ENCODE measurements around the gene DRAP1. TPM values are rescaled to one million over a fixed set of nuclear protein-coding genes. Genes with fewer than 3 reads are reported as not detected.

Gene DRAP1
- total RNA-seq, 2 experiments from 2014 or later: 111 to 158 TPM

- H3K4me3 Mint-ChIP-seq: no peak overlapping the region
- intact Hi-C loops (cut with DNase I, micrococcal nuclease): no loop called here
- H3K36me3 Mint-ChIP-seq (ENCODE audit: low read depth): peaks cover 14% of the 10 kb centered on the region
Measured at GRCh38 chr11:65880027-65880426, 39.2 kb upstream of the DRAP1 start.

GRCh38 chr11:65880844-65881421 lies 38.3 kb upstream of the DRAP1 start:
- Mint-ChIP-seq H3K9me3 (ENCODE audit: low read depth) (no peaks in the 10 kb centered on the region), H3K27me3 (no peaks in the 10 kb centered on the region), H3K36me3 (ENCODE audit: low read depth) (peaks cover 19% of the 10 kb centered on the region), H3K4me3 (no peak overlapping the region), H3K4me1 (peaks cover 29% of the 10 kb centered on the region), H3K27ac (no peak overlapping the region)
- ATAC-seq (no peak), DNase-seq (peak; percentile 9)
- POLR2A ChIA-PET: no interaction called here
- intact Hi-C loops (cut with DNase I, micrococcal nuclease): no loop called here
- CTCF ChIA-PET: interaction anchor here (0.5 to 2.2 kb wide), 7 partner anchors 9 to 341 kb away, joined by 3 to 7 read pairs (median 4); partner anchors contain the start of genes CCDC85B and MUS81

More at GRCh38 chr11:65880027-65880426, 39.2 kb upstream of the DRAP1 start:
- no peak for ATAC-seq
- DNase-seq: no peak
- Mint-ChIP-seq H3K9me3 (ENCODE audit: low read depth) (no peaks in the 10 kb centered on the region), H3K27me3 (no peaks in the 10 kb centered on the region), H3K4me1 (peaks cover 25% of the 10 kb centered on the region), H3K27ac (no peak overlapping the region)
- ChIA-PET CTCF (interaction anchor here (0.9 to 1.5 kb wide), 3 partner anchors 11 to 100 kb away, joined by 3 to 5 read pairs (median 5); partner anchors contain the start of genes CCDC85B and MUS81), POLR2A (no interaction called here)

GRCh38 chr11:65882120-65883057 lies 36.8 kb upstream of the DRAP1 start:
- no peaks in the 10 kb centered on the region for H3K27me3 Mint-ChIP-seq
- peaks cover 40% of the 10 kb centered on the region for H3K4me1 Mint-ChIP-seq
- ChIA-PET POLR2A (no interaction called here), CTCF (interaction anchor here (1.0 to 2.2 kb wide), 5 partner anchors 12 to 340 kb away, joined by 3 to 7 read pairs (median 4); partner anchors contain the start of gene MUS81)
- no peak overlapping the region for H3K27ac Mint-ChIP-seq
- H3K9me3 Mint-ChIP-seq (ENCODE audit: low read depth): no peaks in the 10 kb centered on the region
- intact Hi-C loops (cut with DNase I, micrococcal nuclease): no loop called here
- no peak overlapping the region for H3K4me3 Mint-ChIP-seq
- DNase-seq (no peak), ATAC-seq (no peak)
- H3K36me3 Mint-ChIP-seq (ENCODE audit: low read depth): peaks cover 28% of the 10 kb centered on the region

- Mint-ChIP-seq H3K27ac (no peak overlapping the region), H3K4me3 (no peak overlapping the region), H3K4me1 (peaks cover 46% of the 10 kb centered on the region), H3K36me3 (ENCODE audit: low read depth) (peaks cover 31% of the 10 kb centered on the region), H3K27me3 (no peaks in the 10 kb centered on the region), H3K9me3 (ENCODE audit: low read depth) (no peaks in the 10 kb centered on the region)
- intact Hi-C loops (cut with DNase I, micrococcal nuclease): no loop called here
- ATAC-seq (no peak), DNase-seq (no peak)
- ChIA-PET POLR2A (no interaction called here), CTCF (interaction anchor here (1.0 to 8.5 kb wide), 11 partner anchors 9 to 111 kb away, joined by 3 to 113 read pairs (median 12); partner anchors contain the start of genes FOSL1 and MUS81)
Measured at GRCh38 chr11:65883058-65883761, 36.0 kb upstream of the DRAP1 start.

GRCh38 chr11:65883786-65884715 lies 35.2 kb upstream of the DRAP1 start:
- intact Hi-C loops (cut with DNase I, micrococcal nuclease): loop anchor here (1.0 kb wide), 3 partner anchors 24 to 138 kb away; partner anchors contain the start of gene MUS81 (in 1 of the 2)
- H3K27me3 Mint-ChIP-seq: no peaks in the 10 kb centered on the region
- ChIA-PET CTCF (interaction anchor here (0.6 to 10.8 kb wide), 43 partner anchors 10 to 464 kb away, joined by 3 to 210 read pairs (median 4); partner anchors contain the start of genes BANF1, CFL1, FOSL1 and KAT5), POLR2A (interaction anchor here (0.7 to 1.5 kb wide), 3 partner anchors 12 to 169 kb away, joined by 3 to 6 read pairs (median 3); no protein-coding TSS in a partner anchor)
- peaks cover 32% of the 10 kb centered on the region for H3K36me3 Mint-ChIP-seq (ENCODE audit: low read depth)
- ATAC-seq (no peak), DNase-seq (no peak)
- H3K4me3 Mint-ChIP-seq: no peak overlapping the region
- no peaks in the 10 kb centered on the region for H3K9me3 Mint-ChIP-seq (ENCODE audit: low read depth)
- H3K4me1 Mint-ChIP-seq: peaks cover 47% of the 10 kb centered on the region
- peak overlapping the region; percentile 76 for H3K27ac Mint-ChIP-seq

GRCh38 chr11:65884716-65885092 lies 34.5 kb upstream of the DRAP1 start:
- peak; percentile 57 for ATAC-seq
- Mint-ChIP-seq H3K9me3 (ENCODE audit: low read depth) (no peaks in the 10 kb centered on the region), H3K4me3 (no peak overlapping the region), H3K27me3 (no peaks in the 10 kb centered on the region), H3K36me3 (ENCODE audit: low read depth) (peaks cover 32% of the 10 kb centered on the region), H3K4me1 (peaks cover 51% of the 10 kb centered on the region), H3K27ac (peak overlapping the region; percentile 76)
- POLR2A ChIA-PET: interaction anchor here (0.5 to 1.5 kb wide), 5 partner anchors 13 to 462 kb away, joined by 3 to 6 read pairs (median 3); partner anchors contain the start of gene NEAT1
- intact Hi-C loops (cut with DNase I, micrococcal nuclease): loop anchor here (1.0 kb wide), 3 partner anchors 24 to 138 kb away; partner anchors contain the start of gene MUS81 (in 1 of the 2)
- DNase-seq: peak; percentile 91
- CTCF ChIA-PET: interaction anchor here (0.6 to 10.8 kb wide), 47 partner anchors 8 to 465 kb away, joined by 3 to 210 read pairs (median 4); partner anchors contain the start of genes BANF1, CFL1, FOSL1 and KAT5

- Mint-ChIP-seq H3K4me1 (peaks cover 52% of the 10 kb centered on the region), H3K27me3 (no peaks in the 10 kb centered on the region), H3K36me3 (ENCODE audit: low read depth) (peaks cover 32% of the 10 kb centered on the region), H3K27ac (no peak overlapping the region), H3K9me3 (ENCODE audit: low read depth) (no peaks in the 10 kb centered on the region), H3K4me3 (no peak overlapping the region)
- intact Hi-C loops (cut with DNase I, micrococcal nuclease): no loop called here
- POLR2A ChIA-PET: interaction anchor here (0.5 to 1.5 kb wide), 4 partner anchors 14 to 463 kb away, joined by 3 to 6 read pairs (median 4); partner anchors contain the start of gene NEAT1
- CTCF ChIA-PET: interaction anchor here (0.7 to 10.8 kb wide), 41 partner anchors 8 to 383 kb away, joined by 3 to 210 read pairs (median 5); partner anchors contain the start of genes CFL1, FOSL1, KAT5 and MUS81
- no peak for DNase-seq
- ATAC-seq: no peak
Measured at GRCh38 chr11:65885231-65885630, 34.0 kb upstream of the DRAP1 start.

GRCh38 chr11:65885808-65886536 lies 33.3 kb upstream of the DRAP1 start:
- H3K4me1 Mint-ChIP-seq: peaks cover 50% of the 10 kb centered on the region
- POLR2A ChIA-PET: no interaction called here
- no peak for DNase-seq
- CTCF ChIA-PET: interaction anchor here (0.6 to 10.8 kb wide), 26 partner anchors 8 to 233 kb away, joined by 3 to 210 read pairs (median 9); partner anchors contain the start of genes CFL1, FOSL1, KAT5 and MUS81
- ATAC-seq: no peak
- no peaks in the 10 kb centered on the region for H3K9me3 Mint-ChIP-seq (ENCODE audit: low read depth)
- peaks cover 32% of the 10 kb centered on the region for H3K36me3 Mint-ChIP-seq (ENCODE audit: low read depth)
- no peak overlapping the region for H3K27ac Mint-ChIP-seq
- peak overlapping the region; percentile 94 for H3K4me3 Mint-ChIP-seq
- H3K27me3 Mint-ChIP-seq: no peaks in the 10 kb centered on the region
- intact Hi-C loops (cut with DNase I, micrococcal nuclease): no loop called here

GRCh38 chr11:65886826-65887722 lies 32.2 kb upstream of the DRAP1 start:
- H3K4me3 Mint-ChIP-seq: peak overlapping the region; percentile 94
- H3K4me1 Mint-ChIP-seq: peaks cover 45% of the 10 kb centered on the region
- peak overlapping the region; percentile 95 for H3K27ac Mint-ChIP-seq
- ChIA-PET CTCF (interaction anchor here (0.6 to 10.8 kb wide), 16 partner anchors 12 to 181 kb away, joined by 3 to 210 read pairs (median 5); partner anchors contain the start of genes CFL1, FOSL1, KAT5 and MUS81), POLR2A (interaction anchor here (6.0 to 6.3 kb wide), 2 partner anchors 13 to 28 kb away, joined by 59 to 68 read pairs; partner anchors contain the start of genes CFL1, FOSL1 and MUS81)
- DNase-seq: no peak
- no peaks in the 10 kb centered on the region for H3K27me3 Mint-ChIP-seq
- intact Hi-C loops (cut with DNase I, micrococcal nuclease): no loop called here
- H3K36me3 Mint-ChIP-seq (ENCODE audit: low read depth): peaks cover 34% of the 10 kb centered on the region
- no peaks in the 10 kb centered on the region for H3K9me3 Mint-ChIP-seq (ENCODE audit: low read depth)
- ATAC-seq: no peak

Measured in activated CD4-positive, alpha-beta T cell treated with anti-CD3 and anti-CD28 coated beads for 36 hours (primary cell).